Lung (tissue), 12 donors: Measurements from ENCODE around the gene COPZ2. TPM values are rescaled to one million over a fixed set of nuclear protein-coding genes. Genes with fewer than 3 reads are reported as not detected.

Experiments
- ATAC-seq: fragments of 200-7000 bp; cut with Tn5 transposase; one replicate; pipeline ENCODE4 v1.9.1; 2020; ENCODE audit warnings: moderate number of reproducible peaks; ENCODE audit not compliant: insufficient read depth, low FRiP score
- DNase-seq, 3 donors: peaks; one replicate each; pipeline ENCODE4 v3.0.0-alpha.2; 2013 to 2017
- H3K27ac ChIP-seq, 2 donors: one replicate each; pipeline ENCODE4 v1.5.1; 2013; ENCODE audit warnings: mild to moderate bottlenecking in 2 of 2, moderate library complexity in 2 of 2, control low read depth in 1 of 2, inconsistent platforms in 1 of 2, low read depth in 1 of 2, low read length in 1 of 2
- H3K27me3 ChIP-seq, 3 donors: one replicate each; pipeline ENCODE4 v1.5.1; 2013; ENCODE audit warnings: low read length in 2 of 3; ENCODE audit not compliant: control insufficient read depth in 3 of 3, insufficient read depth in 3 of 3
- H3K36me3 ChIP-seq, 4 donors: one replicate each; pipeline ENCODE4 v1.5.1; 2013; ENCODE audit warnings: low read length in 4 of 4, mild to moderate bottlenecking in 1 of 4, moderate library complexity in 1 of 4; ENCODE audit not compliant: control insufficient read depth in 4 of 4, insufficient read depth in 4 of 4
- H3K4me1 ChIP-seq, 5 donors: one replicate each; pipeline ENCODE4 v1.5.1; 2013; ENCODE audit warnings: low read length in 5 of 5, mild to moderate bottlenecking in 2 of 5, moderate library complexity in 1 of 5; ENCODE audit not compliant: control insufficient read depth in 5 of 5, insufficient read depth in 5 of 5
- H3K4me3 ChIP-seq: one replicate; pipeline ENCODE4 v1.5.1; 2013; ENCODE audit warnings: mild to moderate bottlenecking, control low read depth, moderate library complexity
- H3K9ac ChIP-seq, 2 donors: one replicate each; pipeline ENCODE4 v1.5.1; 2013; ENCODE audit warnings: low read length in 2 of 2, control low read depth in 1 of 2; ENCODE audit not compliant: insufficient read depth in 1 of 2
- H3K9me3 ChIP-seq, 4 donors: one replicate each; pipeline ENCODE4 v1.5.1; 2013; ENCODE audit warnings: low read length in 3 of 4, mild to moderate bottlenecking in 1 of 4, moderate library complexity in 1 of 4; ENCODE audit not compliant: control insufficient read depth in 4 of 4, insufficient read depth in 3 of 4
- WGBS, 2 donors: extraction: QIAGEN DNeasy Blood & Tissue Kit; methylation state at CpG; one replicate each; pipeline ENCODE4 v1.1.7; 2013; 5-methylcytosine and 5-hydroxymethylcytosine counted together
- polyA plus RNA-seq, 2 donors: library from polyadenylated mRNA; stranded (reverse); fragments of 200-250 nt; gene quantifications; one replicate each; pipeline ENCODE4 v1.2.1, GENCODE V29; 2013
- total RNA-seq, 2 donors: library from RNA; depleted of rRNA in 1 of 2; stranded (reverse); fragments of >200 nt in 1 of 2; gene quantifications; one replicate each; pipeline ENCODE4 v1.2.1, GENCODE V29; 2014 to 2021
- TF ChIP-seq, protein P1 (sequence below): IDR thresholded peaks from 2 replicates; pipeline ENCODE4 v1.5.1; 2012; ENCODE audit warnings: mild to moderate bottlenecking; ENCODE audit errors: control extremely low read depth, extremely low read depth
- donor health status: control.
- donor health status: control.
- donor health status: Bipolar disorder and iron deficiency.
- donor health status: healthy.
- donor health status: DM: yes; HTN: yes; CAD: no.

COPZ2 gene
- total and polyA plus RNA-seq, 4 donors, result 6.2 to 25.5 (median 11.6) TPM

DNA sequence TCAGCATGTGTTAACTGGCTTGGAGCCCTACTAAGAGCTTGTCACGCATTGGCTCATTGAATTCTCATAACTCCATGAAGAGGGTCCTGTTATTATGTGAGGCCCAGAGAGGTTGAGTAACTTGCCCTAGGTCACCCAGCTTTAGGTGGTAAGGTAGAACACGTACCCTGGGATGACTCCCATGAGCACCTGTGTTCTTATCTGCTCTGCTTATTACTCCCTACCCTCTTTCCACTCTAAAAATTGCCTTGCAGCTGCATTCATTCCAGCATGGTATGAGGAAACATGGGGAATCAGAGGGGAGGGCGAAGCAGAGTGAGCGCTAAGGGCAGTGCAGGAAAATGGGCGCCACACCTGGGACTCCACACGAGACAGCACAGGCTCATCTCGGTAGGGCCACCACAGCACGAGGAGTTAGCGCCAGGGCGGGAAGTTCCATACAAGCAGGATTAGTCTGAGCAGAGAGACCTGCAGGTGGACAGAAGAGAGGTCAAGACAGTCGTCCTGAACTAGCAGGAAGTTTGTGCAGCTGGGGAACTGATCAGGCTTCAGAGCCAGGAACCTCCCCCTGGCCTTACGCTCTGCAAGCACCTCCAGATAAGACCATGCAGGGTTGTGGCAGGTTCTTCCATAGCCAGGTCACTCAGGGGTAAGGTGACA lies 10.1 kb downstream of the COPZ2 start:
- no peak overlapping the region for H3K27ac ChIP-seq
- no peak for DNase-seq
- no peaks in the 10 kb centered on the region for H3K9me3 ChIP-seq
- WGBS, 2 donors, result 90 to 91% methylated on average over 12 of the region's 12 CpGs
- H3K9ac ChIP-seq, result no peak overlapping the region
- TF ChIP-seq, protein P1, sequence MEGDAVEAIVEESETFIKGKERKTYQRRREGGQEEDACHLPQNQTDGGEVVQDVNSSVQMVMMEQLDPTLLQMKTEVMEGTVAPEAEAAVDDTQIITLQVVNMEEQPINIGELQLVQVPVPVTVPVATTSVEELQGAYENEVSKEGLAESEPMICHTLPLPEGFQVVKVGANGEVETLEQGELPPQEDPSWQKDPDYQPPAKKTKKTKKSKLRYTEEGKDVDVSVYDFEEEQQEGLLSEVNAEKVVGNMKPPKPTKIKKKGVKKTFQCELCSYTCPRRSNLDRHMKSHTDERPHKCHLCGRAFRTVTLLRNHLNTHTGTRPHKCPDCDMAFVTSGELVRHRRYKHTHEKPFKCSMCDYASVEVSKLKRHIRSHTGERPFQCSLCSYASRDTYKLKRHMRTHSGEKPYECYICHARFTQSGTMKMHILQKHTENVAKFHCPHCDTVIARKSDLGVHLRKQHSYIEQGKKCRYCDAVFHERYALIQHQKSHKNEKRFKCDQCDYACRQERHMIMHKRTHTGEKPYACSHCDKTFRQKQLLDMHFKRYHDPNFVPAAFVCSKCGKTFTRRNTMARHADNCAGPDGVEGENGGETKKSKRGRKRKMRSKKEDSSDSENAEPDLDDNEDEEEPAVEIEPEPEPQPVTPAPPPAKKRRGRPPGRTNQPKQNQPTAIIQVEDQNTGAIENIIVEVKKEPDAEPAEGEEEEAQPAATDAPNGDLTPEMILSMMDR, result no peak
- peaks cover 0 to 4% (median 0%) of the 10 kb centered on the region in 4 donors for H3K36me3 ChIP-seq
- H3K27me3 ChIP-seq, result peaks cover 0 to 17% (median 2%) of the 10 kb centered on the region in 3 donors
- peaks cover 0 to 34% (median 14%) of the 10 kb centered on the region in 5 donors for H3K4me1 ChIP-seq
- no peak overlapping the region for H3K4me3 ChIP-seq
- ATAC-seq, result no peak

DNA sequence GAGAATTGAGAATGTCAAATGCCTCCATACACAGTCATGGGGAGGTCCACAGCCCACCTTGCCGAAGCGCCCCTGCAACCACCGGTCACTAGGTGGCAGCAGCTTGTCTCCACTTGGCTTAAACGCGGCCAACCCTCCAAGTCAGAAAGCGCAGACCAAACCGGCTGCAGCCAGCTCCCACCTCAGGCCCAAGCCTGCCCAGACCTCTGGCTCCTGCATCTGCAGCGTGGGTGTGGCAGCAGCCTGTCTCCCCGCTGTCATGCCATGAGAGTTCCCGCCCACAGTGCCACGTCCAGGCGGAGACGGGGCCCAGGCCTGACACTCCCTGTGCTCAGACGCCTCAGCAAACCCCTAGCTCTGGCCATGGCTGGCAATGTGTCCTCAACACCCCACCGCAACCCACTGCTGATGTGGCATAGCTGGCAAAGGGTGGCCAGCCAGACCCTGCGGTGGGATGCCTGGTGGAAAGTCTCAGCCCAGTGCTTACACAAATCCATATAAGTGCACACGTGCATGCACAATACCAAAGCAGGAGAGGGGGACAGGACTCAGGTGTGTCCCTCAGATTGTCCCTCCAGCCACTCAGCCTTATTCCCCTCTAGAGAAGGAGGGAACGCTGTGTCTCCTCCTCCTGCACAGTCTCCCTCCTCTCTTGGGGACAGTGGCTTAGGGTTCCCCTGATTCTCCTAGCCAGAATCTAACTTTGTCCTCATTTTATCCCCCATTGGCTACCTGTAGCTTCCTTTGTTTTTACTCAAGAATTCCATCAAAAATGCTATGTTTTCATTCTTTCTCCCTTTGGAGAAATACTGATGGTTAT lies 10.9 kb downstream of the COPZ2 start:
- ATAC-seq (peak; percentile 10), DNase-seq (peak; percentile 89 to 96 (median 92))
- WGBS, 2 donors, result 27 to 33% methylated on average over 18 of the region's 18 CpGs
- H3K36me3 ChIP-seq, result no peaks in the 10 kb centered on the region
- no peak overlapping the region for H3K4me3 ChIP-seq
- TF ChIP-seq, protein P1, result peak; percentile 71
- peaks cover 0 to 20% (median 5%) of the 10 kb centered on the region in 3 donors for H3K27me3 ChIP-seq
- no peak overlapping the region for H3K9ac ChIP-seq
- no peak overlapping the region for H3K27ac ChIP-seq
- H3K9me3 ChIP-seq, result no peaks in the 10 kb centered on the region
- H3K4me1 ChIP-seq, result peaks cover 0 to 34% (median 14%) of the 10 kb centered on the region in 5 donors

DNA sequence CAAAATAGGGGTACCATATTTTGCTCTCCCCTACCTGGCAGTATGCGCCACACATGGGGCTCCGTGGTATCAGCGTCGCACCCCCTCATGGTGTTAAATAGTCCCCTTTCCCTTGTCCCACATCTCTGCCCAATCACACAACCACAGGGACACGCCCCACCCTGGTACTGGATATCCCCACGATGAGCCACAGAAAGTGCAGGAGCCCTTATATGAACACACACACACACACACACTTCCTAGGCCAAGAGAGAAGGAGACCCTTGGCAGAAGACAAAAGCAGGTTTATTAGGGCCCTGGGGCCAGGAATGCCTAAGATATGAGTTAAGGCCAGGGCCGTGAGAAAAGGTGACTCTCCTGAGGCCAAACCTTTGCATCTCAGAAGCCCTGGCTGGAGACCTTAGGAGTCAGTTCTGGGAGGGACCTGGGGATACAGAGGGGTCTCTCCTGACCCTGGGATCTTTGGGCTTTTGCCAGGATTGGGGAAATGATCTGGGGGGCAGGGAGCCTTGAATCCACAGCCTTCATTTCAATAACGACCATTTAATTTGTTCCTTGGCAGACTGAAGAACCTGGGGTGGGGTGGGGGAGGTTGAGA lies 11.6 kb downstream of the COPZ2 start:
- TF ChIP-seq, protein P1, result no peak
- peak overlapping the region in 1 of 2 donors; percentile 79 for H3K27ac ChIP-seq
- ATAC-seq, result no peak
- peaks cover 0 to 34% (median 14%) of the 10 kb centered on the region in 5 donors for H3K4me1 ChIP-seq
- no peak overlapping the region for H3K4me3 ChIP-seq
- 32 to 46% methylated on average over 8 of the region's 8 CpGs for WGBS, 2 donors
- no peaks in the 10 kb centered on the region for H3K9me3 ChIP-seq
- no peaks in the 10 kb centered on the region for H3K36me3 ChIP-seq
- DNase-seq, result no peak
- peaks cover 0 to 23% (median 8%) of the 10 kb centered on the region in 3 donors for H3K27me3 ChIP-seq
- H3K9ac ChIP-seq, result no peak overlapping the region
